HG02763 (cell line): Measurements from ENCODE around the gene SH3BP4.

Experiments used
- ATAC-seq: cut with Tn5 transposase; IDR thresholded peaks from one replicate; pipeline ENCODE4 v1.9.1; 2021; ENCODE audit warnings: mild to moderate bottlenecking, moderate library complexity; ENCODE audit not compliant: unreplicated experiment

SH3BP4 gene

GRCh38 chr2:235034265-235035118, 82.7 kb downstream of the SH3BP4 start:
- ATAC-seq = no peak

- no peak for ATAC-seq
Observed at GRCh38 chr2:235037604-235038166, 85.9 kb downstream of the SH3BP4 start.

- ATAC-seq = no peak
Observed at GRCh38 chr2:235041221-235041917, 89.6 kb downstream of the SH3BP4 start.

- no peak for ATAC-seq
Observed at GRCh38 chr2:235041918-235042575, 90.2 kb downstream of the SH3BP4 start.

GRCh38 chr2:235042576-235043515, 91.0 kb downstream of the SH3BP4 start:
- no peak for ATAC-seq

- ATAC-seq = no peak
Observed at GRCh38 chr2:235043762-235044500, 92.1 kb downstream of the SH3BP4 start.

- ATAC-seq = no peak
Observed at GRCh38 chr2:235044501-235045271, 92.9 kb downstream of the SH3BP4 start.

- no peak for ATAC-seq
Observed at GRCh38 chr2:235045336-235045972, 93.6 kb downstream of the SH3BP4 start.

GRCh38 chr2:235045973-235046343, 94.1 kb downstream of the SH3BP4 start:
- ATAC-seq = no peak

GRCh38 chr2:235046589-235046988, 94.8 kb downstream of the SH3BP4 start:
- ATAC-seq = no peak

GRCh38 chr2:235047171-235048160, 95.6 kb downstream of the SH3BP4 start:
- no peak for ATAC-seq

GRCh38 chr2:235048549-235048948, 96.7 kb downstream of the SH3BP4 start:
- ATAC-seq = no peak

GRCh38 chr2:235049069-235049468, 97.3 kb downstream of the SH3BP4 start:
- ATAC-seq = no peak

- ATAC-seq = no peak
Observed at GRCh38 chr2:235049719-235050118, 97.9 kb downstream of the SH3BP4 start.

GRCh38 chr2:235050980-235051351, 99.1 kb downstream of the SH3BP4 start:
- ATAC-seq = no peak

GRCh38 chr2:235051436-235052260, 99.8 kb downstream of the SH3BP4 start:
- ATAC-seq = no peak
